Colon (tissue), 2 donors: ENCODE results near the gene TUBB6.

Experiments used
- FAIRE-seq: peaks from 2 replicates; lab custom pipeline; 2012; peaks lifted over from hg19 to GRCh38; lab: Jason Lieb, UNC
- donor health status: control.
- donor health status: control.

The TUBB6 gene

DNA sequence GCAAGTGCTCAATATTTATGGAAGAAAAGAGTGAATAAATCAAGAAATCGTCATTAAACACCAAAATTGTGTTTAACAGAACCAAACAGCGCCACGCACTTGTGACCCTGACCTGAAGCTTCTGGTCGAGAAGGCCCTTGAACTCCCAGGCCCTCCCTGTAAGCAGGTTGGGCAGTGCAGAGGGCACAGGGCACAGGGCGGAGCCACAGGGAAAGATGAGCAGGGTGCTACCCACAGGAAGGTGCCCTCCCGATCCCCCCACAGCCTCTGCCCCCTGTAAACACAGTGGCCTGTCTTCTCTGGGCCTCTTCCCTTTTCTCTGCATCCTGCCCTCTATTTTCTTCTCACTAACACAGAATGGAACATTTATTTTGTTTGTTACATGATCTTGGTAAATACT lies 16.9 kb upstream of the TUBB6 start:
- no peak for FAIRE-seq

DNA sequence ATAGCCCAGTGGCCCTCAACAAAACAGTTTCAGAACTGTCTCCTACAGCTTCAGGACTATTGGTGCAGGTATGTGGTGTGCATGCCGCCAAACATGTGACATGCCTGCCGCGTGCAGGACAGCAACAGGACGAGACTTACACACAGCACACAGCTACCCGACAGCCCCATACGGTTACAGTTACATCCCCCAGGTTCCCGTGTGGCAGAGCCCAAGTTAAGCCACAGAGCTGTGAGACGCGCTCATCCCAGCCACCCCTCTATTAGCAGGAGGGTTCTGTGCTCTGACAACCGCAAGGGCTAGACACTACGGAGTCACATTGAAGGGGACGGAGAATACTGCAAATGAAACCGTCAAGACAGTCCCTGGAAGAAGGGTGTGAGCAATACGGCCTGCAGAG lies 16.4 kb upstream of the TUBB6 start:
- no peak for FAIRE-seq

DNA sequence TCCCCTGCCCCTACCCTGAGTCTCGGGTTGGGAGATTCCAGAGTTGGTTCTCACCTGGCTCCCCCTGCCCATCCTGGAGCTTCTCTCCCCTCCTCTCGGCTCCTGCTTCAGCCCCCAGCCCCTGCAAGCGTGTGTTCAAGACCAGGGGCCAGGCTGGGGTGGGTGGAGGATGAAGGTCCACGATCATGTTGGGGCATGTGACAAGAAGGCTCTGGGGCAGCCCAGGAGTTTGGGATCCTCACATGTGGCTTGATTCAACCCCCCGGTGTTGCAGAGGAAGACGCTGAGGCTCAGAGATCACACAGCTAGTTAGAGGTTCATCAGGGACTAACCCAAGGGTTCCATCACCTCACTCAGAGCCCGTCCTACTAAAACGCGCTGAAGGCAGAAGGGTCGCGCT lies 14.2 kb upstream of the TUBB6 start:
- no peak for FAIRE-seq

DNA sequence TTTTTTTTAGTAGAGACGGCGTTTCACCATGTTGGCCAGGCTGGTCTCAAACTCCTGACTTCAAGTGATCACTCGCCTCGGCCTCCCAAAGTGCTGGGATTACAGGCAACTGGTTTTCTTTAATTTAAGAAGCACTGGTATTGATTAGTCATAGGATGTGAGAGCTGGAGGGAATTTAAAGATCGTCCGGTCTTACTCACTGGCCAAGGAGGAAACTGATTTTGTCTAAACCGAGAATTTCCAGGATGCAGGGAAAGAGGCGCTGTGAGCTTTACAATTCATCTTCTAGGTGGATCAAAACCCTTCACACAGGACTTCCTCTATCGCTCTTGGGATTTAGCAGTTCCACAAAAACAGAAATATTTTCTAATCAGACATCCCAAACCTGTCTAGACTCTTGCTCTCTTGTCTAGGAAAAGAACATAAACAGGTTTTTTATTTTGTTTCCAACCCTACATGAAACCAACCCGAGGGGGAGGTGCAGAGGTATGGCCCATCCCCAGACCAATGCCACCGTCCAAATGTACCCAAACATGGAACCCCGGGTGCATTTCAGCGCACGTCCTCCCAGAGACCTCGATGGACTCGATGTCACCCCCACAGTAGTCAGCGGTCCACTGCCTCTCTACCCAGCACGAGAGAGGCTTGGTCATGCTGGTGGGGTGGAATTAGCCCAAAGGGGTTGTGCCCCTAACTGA lies 12.5 kb upstream of the TUBB6 start:
- FAIRE-seq = no peak

DNA sequence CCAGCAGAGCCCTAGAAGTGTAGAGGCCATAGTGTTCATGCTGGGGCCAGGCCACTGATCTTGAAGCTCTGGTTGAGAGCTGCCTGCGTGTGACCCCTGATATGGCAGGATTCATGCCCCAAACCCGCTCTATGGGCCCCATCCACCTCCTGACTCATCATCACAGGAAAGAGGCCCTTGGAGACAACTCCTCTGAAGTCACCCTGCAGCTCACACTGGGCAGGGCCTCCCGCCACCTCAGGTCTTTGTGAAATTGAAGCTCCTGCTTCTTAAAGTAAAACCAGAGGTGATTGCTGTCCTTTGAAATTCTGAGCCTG lies 12.0 kb upstream of the TUBB6 start:
- FAIRE-seq = no peak

DNA sequence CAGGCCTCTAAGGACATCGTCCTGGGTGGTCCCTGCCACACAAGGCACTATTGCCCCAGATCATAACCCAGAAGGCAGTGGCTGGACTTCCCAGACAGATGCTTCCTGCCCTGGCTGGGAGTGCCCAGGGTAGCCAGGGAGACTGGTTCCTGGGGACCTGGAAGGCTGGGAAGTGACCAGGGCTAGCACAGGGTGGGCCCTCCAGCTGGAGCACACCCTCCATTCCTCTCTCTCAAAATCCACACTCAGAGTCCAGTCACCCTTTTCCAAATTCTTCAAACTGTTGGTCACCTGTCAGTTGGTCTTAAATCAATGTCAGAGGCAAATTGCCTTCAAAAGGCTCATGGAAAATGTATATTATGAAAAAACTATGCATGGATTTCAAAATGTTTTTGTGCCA lies 11.6 kb upstream of the TUBB6 start:
- no peak for FAIRE-seq

DNA sequence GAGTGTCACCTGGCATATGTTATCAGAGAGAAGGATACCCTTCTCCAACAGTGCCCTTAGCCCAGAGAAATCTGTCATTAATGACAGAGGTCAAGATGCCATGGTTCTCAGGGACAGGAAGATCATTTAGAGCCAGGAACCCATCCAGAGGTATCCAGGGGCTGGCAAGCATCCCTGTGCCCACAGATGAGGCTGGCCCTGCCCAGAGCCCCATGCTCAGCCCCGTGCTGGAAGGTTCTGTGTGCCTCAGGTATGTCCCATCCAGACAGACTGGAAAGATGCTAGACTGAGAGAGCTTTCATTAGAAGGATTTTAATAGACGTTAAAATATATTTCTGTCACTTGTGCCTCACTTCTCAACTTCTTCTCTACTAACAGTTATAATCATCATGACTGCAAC lies 8.2 kb upstream of the TUBB6 start:
- FAIRE-seq = no peak

DNA sequence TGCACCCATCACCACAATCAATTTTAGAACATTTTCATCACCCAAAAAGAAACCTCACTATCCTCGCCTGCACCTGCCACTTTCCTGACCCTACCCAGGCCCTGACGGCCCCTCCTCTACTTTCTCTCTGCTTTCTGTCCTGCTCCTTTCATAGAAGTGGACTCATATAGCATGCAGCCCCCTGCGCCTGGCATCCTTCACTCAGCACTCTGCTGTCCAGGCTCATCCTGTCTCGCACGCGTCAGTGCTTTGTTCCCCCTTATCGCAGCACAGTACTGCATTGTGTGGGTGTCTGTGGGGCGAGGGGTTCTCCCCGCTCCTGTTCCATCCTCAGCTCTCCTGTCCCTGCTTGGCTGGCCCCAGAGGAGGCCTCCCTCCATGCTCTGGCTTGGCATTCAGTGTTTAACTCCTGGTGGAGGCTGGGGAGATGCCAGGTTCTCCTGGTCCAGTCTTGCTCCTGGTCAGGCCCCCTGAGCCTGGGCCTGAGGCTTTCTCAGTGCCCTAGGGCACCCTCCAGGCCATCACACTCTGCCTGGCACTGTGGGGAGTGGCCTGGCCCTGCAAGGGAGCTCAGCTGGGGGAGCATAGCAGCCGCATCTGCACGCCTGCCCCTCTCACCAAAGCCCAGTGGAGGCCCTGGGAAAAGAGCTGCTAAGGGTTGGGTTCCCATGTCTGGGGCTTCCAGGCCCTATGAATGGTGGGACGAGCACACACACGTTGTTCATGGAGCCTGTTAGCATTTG lies 6.6 kb upstream of the TUBB6 start:
- no peak for FAIRE-seq

DNA sequence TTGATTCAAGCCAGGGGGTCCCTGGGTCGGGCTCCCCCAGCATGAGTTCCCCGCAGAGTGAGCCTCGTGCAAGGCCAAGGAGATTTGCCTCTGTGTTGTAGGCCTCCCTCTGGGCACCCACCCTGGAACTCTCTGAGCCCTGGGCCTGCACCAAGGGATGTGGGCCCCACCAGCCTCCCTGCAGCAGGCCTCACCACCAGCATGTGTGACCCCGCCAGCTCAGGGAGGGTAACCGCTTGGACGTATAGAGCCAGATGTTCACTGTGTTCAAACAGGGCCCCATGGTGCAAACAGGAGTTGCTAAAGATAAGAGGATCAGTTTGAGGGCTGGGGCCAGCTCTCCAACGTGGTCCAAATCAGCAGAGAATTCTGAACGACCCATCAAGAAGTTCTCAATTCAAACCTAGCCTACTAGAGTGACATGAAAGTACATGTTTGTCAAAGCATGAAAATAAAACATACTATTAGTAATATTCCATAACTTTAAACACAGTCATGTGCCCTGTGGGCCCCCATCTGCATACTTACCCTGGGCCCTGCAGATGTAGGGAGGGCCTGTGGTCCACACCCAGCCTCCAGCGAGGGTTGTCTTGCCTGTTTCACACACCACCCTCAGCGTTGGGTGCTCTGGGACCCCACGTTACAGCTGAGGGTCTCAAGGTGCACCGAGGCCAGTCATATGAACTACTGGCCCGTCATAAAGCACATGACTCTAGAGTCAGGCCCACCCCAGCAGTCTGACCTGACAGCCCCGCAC lies 5.5 kb upstream of the TUBB6 start:
- FAIRE-seq = no peak

DNA sequence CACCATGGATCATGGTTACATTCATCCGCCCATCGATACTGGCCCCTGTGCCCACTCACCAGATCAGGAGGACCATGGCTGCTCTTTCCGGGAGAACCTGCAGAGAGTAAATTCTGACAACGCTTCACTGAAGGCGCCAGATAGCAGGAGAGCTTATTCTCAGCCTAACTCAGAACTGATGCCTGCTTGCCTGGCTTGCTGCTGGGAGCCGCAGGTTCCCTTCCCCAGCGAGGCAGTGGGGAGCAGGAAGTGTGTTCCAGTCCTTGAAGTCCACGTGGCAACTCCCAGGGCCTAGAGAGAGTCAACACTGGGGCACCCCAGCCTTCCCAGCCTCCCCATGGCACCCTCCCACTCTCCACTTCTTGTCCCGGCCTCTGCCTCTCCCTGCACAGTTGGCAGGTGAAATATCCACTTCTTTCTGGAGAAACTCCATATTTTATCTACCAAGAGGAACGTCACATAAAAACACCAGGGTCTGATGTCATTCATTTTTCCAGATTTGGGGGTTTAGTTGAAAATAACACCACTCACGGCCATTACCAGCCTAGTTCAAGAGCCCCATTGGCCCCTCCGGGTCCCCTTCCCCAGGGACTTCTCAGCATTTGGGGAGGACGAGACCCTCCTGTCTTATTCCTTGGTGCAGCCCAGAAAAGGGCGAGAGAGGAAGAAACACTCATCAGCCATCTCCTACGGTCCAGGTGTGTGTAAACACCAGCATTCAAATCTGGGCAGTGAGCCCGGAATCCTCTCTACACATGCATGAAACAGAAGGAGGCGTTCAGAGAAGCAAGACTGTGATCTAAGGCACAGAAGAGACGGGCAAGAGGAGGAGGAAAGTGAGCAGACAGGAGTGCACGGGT lies 3.5 kb upstream of the TUBB6 start:
- no peak for FAIRE-seq

DNA sequence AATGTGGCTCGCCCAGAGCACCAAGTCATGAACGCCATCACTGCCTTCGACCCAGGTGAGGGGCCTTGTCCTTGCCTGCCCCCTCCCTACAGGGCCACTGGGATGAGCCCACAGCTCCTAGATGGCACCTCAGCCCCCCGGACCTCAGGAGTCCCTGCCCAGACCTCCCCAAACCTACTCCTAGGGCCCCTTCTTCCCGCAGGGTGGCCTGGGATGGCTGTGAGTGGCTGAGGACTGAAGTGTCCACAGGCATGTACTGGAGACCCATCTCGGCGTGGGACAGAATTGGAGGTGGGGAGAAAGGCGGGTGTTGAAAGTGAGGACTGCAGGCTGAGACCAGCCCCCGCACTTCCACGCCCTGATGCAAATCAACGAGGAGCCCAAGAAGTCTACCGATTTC lies 2.8 kb upstream of the TUBB6 start:
- FAIRE-seq = no peak

DNA sequence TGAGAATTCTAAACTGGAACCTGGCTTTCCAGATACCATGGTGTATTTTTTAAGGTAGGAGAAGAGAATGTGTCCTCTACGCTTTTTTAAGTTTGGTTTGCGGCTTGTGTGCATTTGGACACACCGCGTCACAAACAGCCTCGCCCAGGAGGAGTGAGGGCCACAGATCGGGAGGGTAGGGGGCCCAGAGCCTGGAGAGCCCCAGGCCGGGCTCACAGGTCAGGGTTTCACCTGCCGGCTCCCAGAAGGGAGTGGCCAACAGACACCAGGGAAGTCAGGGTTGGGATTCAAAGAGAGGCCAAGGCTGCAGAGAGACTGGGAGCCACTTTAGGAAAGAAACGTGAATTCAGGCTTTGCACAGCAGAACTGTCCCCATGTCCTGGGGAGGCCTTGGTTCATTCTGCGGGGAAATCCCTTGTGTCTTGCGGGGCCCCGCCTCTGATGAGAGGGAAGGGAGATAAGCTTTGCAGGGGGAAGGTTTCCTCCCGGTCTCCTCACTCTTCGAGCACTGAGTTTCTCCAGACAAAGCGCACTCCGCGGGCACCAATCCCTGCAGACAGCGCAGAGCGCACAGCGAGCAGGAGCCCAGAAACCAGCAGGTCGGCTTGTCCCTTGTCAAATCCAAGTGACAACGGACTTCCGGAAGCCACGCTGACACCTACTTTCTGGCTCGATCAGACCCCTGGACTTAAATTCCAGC lies 2.0 kb upstream of the TUBB6 start:
- no peak for FAIRE-seq

DNA sequence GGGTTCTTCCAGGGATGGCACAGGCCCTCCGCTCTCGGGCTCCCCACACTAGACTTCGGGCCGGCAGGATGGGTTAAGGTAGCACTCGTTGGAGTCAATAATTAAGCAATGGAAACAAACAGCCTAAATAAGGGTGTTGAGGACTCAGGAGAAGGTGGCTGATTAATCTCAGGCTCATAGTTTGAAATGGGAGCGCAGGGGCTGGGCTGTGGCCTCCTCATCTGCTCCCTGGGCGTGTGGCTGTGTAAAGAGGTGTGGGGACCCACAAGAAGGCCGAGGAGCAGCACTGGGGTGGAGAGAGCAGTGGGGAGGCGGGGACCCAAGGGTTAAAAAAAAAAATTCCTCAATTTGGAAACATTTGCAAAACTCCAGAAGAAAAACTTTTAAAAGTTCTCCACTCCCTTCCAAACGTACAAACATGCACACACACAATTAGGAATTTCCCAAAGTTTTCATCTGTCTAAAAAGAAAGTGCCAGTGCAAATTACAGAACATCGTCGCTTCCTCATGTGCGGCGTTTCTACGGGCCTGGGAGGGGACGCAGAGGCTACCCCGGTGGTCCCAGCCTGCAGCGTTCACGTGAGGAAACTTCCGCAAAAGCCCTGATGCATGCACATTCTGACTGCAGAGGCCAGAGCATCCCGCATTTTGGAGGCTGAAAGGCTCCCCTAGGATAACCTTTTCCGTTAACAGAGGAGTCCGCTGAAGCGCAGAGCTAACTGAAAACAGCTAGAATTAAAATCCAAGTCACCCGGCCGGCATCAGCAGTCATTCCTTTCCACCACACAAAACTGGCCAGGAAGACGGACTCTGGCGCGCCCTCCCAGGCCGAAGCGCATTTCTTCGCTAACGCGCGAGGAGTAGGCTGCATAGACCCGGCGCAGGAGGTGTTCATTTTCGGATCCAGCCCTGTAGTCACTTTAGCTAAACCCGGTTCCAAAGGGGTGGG lies 1.0 kb upstream of the TUBB6 start:
- FAIRE-seq = no peak

DNA sequence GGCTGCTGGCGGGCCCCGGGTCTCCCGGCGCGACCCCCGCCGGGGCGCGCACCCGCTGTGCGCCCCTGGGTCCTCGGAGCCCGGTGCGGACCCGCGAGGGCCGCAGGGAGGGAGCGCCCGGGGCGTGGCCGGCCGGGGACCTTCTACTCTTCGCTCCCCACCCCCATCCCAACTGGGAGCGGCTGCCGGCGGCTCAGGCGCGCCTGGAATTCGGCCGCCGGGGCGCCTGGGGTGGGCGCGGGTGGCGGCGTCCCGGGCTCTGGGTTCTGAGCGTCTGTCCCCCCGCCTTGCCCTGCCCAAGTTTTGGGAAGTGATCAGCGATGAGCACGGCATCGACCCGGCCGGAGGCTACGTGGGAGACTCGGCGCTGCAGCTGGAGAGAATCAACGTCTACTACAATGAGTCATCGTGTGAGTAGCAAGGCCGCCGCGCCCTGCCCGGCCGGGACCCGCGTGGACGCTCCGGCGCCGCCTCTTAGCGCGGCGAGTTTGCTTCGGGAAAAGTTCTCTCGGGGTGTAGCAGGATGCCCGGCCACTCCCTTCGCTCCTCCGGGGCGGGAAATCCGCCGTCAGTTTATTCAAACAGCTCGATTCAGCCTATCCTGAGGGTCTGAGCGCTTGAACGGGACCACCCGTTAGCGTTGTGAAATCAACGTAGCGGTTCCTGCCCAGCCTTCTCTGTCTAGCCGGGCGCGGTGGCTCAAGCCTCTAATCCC lies 502 bp downstream of the TUBB6 start:
- no peak for FAIRE-seq

DNA sequence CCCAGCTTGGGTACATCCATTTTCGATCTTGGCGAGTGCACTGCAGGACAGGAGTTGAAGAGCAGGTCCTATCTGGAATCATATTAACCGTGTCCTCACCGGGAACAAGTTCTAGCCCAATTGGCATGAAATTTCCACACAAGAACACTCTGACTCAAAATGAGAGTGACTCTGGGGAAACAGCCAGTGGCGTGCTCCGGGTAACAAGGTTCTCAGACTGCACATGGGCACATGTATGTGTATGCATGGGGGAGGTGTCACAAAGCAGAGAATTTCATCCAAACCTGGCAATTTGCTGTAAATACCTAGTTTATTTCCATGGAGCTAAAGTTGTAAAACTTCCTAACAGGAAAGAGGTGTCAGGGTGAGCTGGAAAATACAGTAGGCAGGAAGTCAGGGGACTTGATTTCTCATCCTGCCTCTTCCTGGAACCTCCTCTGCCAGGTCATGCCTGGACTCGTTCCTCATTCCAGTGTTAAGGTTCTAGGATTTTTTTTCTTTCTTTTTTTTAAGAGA lies 1.7 kb downstream of the TUBB6 start:
- FAIRE-seq = no peak

DNA sequence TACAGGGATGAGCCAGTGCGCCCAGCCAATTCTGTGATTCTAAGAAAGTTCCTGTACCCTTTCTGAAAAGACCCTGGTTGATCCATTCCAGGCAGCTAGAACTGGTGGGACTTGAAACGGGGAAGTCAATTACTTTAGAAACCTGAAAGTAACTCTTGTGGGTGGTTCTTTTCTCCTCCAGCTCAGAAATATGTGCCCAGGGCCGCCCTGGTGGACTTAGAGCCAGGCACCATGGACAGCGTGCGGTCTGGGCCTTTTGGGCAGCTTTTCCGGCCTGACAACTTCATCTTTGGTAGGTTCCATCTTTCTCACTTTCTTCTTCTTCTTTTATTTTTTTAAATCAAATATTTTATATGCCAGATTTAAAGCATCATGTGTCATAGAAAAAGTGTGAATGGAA lies 2.7 kb downstream of the TUBB6 start:
- FAIRE-seq = no peak

DNA sequence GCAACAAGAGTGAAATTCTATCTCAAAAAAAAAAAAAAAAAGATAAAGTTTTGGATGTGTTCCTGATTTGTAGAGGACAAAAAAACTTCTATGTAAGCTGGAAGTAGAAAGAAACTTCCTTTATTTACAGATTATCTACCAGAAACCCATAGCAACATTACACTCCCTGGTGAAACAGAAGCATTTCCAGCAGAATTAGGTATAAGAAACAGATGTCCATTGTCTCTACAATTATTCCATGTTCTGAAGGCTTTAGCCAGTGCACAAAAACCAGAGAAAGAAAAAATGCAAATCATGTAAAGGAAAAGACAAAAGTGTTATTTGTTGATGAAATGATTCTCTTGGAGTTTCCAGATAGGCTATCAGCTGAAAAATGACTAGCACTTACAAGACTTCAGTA lies 4.9 kb downstream of the TUBB6 start:
- FAIRE-seq = no peak

DNA sequence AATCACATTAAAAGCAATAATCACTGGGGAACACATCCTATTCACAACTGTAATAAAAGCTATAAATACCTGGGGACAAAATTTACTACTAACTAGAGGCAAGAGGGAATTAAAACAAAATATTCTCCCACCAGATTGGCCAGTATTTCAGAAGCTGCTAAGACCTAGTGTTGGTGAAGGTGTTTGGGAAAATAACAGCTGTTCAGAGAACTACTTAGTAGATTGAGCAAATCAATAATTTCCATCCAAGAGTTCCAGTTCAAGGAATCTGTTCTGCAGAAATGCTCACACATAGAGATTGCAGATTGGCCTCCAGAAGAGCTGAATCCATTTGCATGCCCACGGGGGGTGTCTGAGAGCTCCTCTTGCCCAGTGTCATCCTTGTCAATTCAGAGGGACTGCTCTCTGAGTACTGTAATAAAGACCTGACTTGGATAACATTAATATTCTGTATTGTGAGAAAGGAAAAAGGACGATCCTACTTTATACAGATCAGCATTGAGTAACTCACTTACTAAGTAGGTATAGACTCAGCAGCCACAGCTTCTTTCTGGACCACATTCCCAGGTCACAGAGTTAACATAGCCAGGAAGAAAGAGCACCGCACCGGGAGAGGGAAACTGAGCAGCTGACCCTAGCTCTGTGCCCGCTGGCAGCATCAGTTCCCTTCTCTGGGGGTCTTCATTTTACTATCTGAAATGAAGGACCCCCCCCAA lies 5.6 kb downstream of the TUBB6 start:
- FAIRE-seq = no peak
